HG03039 (cell line): Measurements from ENCODE around the gene NOL7.

ENCODE experiments used
- ATAC-seq: cut with Tn5 transposase; IDR thresholded peaks from one replicate; pipeline ENCODE4 v1.9.1; 2021; ENCODE audit warnings: mild to moderate bottlenecking, moderate library complexity; ENCODE audit not compliant: unreplicated experiment

Gene NOL7

DNA sequence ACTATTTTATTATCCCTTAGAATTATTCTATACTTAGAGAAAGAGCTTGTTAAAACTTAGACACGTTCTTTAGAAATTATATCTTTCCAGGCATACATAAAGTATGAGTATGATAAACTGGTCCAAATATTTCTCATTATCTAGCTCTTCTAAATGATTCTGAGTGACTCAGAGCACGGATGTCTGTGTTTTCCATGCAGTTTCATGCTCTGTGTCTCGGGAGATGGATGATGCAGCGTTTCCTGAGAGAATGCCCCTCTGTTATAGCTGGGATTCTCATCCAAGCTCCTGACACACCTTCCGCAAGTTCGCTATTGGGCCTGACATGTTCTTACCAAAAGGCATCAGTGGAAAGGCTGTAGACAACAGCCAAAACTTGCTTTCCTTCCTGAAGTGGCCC lies 21.4 kb upstream of the NOL7 start:
- no peak for ATAC-seq

DNA sequence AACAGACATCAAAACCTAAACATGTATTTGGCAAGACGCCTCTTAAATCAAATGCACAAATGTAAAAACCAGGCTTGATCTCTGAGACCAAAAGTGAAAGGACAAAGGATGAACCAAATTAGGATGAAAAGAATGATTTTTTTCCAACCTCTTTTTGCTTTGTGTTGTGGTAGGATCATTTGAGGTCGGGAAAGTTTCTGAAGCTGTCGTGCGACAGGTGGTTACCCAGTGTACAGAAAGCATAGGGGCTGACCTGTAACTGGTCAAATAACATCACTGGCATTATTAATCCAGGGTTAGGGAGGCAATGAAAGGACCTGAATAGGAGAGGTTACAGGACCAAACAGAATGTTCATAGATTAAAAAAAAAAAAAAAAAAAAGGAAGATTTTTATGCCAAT lies 18.1 kb upstream of the NOL7 start:
- ATAC-seq: no peak

DNA sequence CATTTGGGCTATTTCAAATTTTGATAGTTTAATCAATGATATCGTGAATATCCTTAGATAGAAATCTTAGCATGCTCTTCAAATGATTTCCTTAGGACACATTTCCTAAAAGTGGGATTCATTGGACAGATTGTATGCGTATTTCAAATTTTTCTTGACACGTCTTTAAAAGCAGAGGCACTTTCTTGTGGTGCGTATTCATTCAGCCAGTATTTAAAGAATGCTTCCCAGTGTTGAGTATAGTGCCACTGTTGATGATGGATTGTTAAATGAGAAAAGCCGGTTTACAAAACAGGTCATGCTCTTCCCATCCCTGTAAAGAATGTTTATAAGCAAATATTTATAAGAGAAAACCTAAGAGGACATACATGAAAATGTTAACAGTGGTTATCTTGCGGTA lies 15.1 kb upstream of the NOL7 start:
- ATAC-seq: no peak

DNA sequence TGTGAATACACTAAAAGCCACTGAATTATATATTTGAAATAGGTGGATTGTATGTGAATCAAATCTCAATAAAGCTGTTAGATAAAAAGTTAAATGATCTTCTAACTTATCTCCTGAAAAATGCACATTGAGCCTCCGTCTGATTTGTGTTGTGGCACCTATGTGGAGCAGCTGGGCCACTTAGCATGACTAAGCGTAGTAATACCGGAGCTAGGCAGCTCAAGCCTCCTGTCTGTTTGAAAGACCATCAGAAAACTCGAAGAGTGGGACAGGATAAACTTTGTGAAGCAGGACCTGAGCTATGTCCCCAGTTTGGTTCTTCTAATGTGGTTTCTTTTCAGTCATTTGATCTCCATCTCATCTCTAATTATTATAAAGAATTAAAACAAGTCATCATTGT lies 11.0 kb upstream of the NOL7 start:
- no peak for ATAC-seq

DNA sequence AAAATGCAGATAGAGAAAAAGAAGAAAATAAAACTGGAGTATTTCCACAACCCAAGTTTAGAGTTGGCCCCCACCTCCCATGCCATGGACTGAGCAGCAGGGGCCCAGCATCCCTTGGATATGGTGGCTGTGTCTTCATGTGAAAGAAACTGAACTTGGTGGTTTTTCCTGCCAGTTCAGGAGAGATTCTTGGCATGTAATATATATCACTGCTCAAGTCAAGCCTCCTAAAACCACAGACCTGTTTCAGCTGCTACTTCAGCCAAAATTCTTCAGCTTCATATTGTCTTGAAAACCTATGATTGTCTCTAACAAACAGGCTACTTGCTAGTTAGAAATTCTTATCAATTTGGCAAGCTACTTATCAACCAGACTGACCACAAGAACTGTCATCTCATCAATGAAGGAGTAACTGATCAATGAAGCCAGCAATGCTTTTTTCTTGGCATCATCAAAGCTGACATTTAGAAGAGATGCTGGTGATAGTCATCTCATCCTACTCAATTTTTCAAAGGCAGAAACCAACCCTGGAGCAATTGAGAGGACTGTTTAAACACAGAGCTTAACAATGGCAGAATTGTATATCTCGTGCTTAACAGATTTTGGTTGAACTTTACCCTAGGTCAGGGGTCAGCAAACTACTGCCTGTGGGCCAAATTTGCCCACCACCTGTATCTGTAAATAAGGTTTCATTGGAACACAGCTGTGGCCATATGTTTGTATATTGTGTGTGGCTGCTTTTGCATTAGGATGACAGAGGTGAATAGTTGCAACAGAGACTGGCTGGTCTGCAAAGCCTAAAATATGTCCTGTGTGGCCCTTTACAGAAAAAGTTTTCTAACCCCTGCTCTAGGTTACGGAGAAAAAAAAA lies 10.4 kb upstream of the NOL7 start:
- no peak for ATAC-seq

DNA sequence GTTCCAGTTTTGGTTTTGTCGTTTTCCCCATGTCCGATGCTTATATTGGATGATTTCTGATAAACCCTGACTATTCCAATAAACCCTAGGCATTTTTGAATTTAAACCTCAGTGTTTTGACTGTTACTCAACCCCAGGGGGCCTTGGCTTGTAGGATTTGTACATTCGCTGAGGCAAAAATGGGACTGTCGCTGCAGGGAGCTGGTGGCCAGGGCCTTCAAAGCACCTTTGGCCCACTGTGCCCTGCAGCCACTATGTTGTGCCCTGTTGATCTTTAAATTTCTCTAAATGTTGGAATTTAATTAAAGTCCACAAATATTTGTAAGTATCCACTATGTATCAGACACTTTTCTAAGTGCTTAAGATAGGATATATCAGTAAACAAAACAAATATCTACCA lies 9.5 kb upstream of the NOL7 start:
- no peak for ATAC-seq

DNA sequence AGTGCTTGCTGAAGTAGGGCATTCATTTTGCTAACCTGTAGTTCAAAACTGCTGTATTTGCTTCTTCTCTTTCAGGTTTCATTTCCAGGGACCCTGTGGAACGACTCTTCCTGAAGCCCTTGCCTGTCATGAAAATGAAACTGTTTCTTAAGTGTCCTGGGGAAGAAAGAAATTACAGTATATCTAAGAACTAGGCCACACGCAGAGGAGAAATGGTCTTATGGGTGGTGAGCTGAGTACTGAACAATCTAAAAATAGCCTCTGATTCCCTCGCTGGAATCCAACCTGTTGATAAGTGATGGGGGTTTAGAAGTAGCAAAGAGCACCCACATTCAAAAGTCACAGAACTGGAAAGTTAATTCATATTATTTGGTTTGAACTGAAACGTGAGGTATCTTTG lies 3.4 kb upstream of the NOL7 start:
- no peak for ATAC-seq

DNA sequence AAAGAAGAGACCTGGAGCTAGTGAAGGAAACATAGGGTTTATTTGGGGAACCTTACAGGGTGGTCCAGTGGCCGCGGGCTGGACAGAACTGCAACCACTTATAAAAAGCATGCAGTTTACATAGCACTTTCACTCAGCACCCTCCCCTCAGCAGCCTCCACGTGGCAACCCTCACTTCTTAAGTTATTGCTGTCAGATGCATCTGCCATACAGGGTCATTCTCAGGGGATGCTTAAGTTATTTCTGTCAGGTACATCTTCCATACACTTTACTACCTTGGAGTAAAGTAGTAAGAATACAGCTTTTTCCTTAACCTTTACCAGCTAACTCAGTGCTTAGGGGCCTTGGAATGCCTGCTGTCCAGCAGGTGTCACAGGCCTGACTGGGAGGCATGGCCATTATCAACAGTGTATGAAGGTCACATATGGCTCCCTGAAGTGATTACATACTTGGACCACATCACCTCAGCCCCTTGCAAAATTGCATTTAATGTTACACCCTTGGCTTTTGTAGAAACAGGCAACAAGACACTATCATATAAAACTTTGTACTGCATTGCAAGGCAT lies 2.0 kb upstream of the NOL7 start:
- ATAC-seq: no peak

DNA sequence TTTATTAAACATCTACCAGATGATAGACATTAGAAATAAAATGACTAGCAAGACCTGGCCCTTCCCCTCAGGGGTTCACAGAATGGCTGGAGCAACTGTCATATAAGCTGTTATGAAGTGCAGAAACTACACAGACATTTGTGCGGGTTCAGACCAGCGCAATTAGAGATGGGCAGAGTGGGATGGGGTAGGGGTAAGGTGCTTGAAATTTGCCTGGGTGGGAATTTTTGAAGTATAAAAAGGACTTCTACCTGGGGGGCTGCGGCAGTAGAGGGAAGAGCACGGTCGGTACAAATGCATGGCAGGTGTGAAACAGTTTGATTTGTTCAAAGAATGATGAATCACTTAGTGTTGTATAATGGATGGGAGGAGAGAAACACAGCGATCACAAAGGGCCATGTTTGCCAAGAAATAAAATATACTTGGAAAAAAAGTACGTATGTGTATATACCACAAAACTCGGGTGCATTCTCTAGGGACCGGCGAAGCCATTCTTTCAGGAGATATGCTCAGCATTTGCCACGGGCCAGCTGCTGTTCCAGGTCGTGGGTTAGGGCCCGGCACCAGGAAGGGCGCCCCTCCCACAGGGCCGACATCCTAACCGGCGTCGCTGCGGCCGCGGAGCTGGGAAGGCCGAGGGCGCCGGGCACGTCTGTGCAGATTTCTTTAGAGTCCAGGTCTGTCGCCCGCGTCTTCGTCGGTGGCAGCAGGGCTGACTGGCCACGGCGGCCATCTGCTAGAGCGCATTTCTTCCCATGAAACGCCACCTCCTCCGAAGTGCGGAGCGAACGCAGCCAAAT lies 809 bp upstream of the NOL7 start:
- peak; percentile 20 for ATAC-seq

DNA sequence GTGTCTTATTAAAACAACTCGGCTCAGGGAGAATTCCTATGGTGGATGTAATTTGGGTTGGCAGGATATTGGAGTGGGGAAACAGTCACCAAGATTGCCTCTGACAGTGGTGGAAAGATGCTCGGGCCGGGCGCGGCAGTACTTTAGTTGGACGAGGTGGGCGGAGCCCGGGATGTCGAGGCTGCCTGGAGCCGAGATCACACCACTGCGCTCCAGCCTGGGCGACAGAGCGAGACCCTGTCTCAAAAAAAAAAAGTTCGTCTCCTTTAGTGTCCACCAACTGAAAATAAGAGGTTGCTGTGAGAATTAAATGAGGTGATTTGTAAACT lies 621 bp downstream of the NOL7 start:
- ATAC-seq: no peak

DNA sequence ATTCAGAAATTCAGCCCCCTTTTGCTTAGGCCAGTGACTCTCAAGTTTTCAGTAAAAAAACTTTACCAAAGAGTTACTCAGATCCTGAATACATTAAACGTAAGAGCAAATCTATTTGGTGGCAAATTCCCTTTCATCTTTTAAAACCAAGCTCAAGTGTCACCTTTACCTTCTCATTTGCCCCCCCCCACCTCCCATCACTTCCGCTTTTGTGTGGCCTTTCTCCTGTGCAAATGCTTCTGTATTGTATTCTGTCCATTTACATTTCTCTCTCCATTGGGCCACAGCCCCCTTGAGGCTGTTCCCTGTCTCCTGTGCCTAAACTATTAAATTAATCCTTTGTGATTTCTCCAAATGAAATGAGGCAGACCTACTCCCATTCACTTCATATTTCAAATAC lies 1.9 kb downstream of the NOL7 start:
- ATAC-seq: no peak

DNA sequence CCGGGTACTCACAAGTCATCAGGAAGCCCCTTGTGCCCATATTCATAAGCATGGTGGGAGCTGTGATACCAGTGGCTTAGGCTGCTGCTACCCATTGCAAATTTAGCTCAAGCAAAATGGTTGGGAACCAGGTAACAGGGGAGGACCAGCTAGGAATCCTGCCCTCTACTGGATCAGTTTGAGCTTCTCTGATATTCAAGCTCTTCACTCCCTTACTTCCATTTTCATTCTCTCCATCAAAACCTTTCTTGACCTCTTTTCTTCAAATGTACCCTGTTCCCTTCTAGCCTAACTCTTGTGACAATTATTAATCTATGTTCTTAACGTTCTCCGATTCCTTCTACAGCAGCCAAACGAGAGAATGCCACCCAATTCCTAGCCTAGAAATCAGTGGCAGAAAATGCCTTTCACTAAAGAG lies 9.7 kb downstream of the NOL7 start:
- ATAC-seq: no peak

DNA sequence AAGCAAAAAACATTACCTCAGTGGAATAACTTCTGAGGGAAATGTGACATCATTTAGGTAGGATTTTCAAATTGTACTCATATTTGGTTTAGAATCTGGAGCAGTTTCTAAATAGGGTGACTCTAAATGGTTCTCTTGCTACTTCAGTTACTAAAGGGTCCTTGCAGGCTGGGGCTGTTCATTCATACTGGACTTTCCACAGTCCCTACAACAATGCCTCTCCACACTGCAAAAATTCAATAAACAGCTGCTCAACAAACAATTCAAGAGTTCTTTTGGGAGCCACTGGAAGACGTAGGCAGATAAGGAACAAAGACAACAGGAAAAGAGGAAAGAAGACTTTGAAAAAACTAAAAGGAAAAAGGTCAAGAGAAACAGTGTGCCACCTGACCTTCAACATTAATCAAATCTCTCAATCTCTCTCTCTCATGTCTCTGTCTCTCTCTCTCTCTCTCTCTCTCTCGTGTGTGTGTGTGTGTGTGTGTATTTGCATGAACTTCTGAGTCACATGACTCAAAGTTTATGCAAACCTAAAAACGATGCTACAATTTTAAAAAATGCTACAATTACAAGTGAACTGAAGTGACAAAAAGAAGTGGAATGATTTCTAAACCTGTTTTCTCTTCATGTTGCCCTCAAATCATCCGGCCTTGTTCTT lies 14.5 kb downstream of the NOL7 start:
- ATAC-seq: no peak

DNA sequence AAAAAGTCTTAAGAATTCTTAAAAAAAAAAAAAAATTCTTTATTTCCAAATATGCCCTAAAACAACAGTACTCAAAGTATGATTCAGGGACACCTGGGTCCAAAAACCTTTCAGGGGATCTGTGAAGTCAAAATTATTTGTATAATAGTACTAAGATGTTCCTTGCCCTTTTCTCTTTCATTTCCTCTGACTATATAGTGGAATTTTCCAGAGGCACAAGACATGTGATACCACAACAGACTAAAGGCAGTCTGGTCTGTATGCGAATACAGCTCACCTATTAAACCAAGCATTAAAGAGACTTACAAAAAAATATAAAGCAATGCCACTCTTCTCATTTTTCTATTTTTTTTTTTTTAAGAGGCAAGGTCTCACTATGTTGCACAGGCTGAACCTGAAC lies 15.4 kb downstream of the NOL7 start:
- ATAC-seq: no peak

DNA sequence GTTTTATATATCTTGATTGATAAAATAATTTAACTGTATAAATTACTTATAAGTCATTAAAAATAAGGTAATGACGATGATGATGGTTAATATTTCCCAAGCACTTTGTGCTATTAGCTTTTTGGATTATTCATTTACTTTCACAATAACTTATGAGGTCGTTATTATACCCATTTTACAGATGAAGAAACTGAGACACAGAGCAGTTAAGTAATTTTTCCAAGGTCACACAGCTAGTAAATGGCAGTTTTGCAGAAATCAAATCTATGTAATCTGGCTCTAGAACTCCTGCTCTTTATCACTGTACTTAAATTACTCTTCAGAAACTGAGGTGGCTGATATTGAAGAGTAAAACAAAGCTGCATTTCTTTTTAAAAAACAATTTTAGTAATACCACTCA lies 18.2 kb downstream of the NOL7 start:
- no peak for ATAC-seq

DNA sequence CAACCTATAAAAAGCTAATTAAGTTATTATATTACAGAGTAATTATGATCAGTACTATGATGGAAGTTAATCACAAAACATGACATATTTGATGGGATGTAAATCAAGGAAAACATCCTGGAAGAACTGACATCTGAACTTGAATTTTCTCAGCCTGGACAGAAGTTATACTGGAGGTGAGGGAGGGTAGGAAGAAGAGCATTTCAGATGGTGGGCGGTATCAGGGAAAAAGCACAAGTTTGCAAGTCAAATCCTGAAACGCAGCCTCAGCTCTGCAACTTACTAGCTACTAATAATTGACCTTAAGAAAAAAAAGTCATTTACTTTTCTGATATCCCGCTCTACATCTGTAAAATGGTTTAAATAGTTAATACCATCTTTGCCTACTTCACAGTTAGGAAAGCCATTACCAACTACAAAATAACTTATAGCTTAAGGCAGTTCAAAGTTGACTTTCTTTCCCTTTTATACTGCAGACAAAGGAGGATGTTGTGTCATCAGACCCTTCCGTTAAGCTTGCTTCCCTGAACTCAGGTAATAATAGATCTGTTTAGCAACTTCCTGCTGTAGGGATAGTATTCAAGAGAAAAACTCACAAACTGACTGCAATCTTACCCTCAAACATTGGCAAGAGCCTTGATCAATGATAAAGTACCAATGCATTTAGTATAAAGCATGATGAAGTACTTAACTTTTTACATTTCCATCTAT lies 21.0 kb downstream of the NOL7 start:
- no peak for ATAC-seq

DNA sequence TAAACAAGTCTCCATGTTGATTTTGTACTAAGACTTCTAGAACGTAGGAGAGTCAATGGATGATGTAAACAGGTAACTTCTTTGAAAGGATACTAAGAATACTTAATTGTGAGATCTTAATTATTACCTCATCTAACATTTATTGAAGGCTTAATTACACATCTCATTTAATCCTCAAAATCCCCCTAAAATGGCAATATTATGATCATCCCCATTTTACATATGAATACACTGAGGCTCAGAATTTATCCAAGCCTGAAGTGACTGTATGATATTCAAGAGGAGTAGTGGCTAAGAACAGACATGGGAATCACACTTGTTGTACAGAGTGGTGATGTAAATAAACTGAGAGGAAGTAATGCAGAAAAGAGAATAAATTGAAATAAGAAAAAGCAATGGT lies 22.9 kb downstream of the NOL7 start:
- no peak for ATAC-seq

DNA sequence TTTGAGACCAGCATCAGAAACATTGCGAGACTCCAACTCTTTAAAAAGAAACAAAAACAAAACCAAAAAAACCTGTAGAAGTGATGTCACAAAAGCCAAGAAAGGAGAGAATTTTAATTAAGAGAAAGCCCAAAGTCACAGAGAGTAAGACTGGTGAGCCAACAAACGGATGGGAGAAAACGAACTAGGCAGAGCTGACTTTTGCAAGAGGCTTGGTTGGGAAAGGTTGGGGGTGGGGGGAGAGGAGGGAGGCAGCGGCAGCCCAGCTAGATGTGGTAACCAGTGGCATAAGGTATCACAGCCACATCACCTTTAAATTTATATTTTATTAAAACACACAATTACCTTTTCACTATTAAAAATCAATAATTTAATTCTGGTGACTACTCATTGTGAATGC lies 23.5 kb downstream of the NOL7 start:
- ATAC-seq: no peak

DNA sequence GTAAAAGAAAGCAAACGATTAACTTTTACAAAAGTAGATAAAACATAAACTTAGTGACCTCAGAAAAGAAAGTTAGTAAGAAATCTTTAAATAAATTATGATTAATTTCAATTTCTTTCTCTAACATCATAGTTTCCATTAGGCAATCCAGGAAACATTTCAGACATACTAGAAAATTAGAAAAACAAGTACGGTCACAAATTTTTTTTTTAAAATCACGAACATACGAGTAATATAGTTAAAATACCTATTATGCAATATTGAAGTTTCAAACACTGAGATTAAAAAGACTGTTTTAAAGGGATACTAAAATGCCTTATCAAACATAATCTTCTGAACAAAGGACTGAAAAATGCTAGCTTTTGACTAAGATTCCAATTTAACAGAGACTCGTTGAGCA lies 26.2 kb downstream of the NOL7 start:
- ATAC-seq: no peak

DNA sequence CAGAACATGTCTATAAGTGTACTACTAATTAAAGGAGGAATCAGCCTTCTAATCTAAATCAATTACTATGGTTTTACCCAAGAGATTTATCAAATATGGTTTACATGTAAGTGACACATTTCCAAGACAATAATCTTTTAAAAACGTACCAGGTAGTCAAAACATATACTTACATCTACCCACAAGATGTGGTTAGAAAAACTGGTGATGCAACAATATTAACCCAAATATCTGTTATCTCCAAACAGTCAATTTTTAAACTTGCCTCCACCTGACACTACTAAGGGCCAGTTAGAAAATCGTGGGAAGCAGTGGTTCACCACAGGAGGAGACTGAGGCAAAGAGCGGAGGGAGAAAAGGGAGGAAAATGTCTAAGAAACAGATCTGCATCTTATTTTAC lies 28.0 kb downstream of the NOL7 start:
- ATAC-seq: no peak

DNA sequence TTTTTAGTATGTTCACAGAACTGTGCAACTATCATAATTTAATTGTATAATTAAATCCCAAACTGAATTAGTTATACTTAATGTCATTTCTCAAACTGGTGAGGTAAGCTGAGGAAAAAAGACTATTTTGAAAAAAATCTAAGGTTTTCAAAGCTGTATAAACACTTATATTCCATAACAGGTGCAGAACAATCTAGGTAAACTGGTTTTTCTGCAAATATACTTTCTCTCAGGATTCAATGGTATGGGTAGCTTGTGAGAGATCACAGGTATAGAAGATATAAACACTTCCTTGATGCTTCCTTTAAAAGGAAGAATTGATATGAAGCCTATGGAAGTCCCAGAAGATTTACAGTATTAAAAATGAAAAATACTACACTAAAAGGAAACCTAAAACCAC lies 33.7 kb downstream of the NOL7 start:
- ATAC-seq: no peak
